ENCODE results near the gene ZNF823. TPM values are rescaled to one million over a fixed set of nuclear protein-coding genes. Genes with fewer than 3 reads are reported as not detected.
A peak's percentile ranks its signal among the peaks of the same experiment; 100 is the strongest.
"Not testable (repeated sequence)": the region's sequence is repeated elsewhere in the genome, so short reads cannot be mapped to it uniquely, and the experiment has no call there.

Gene ZNF823
- total RNA-seq, 3 donors from 2014 or later: 1.3 to 2.9 (median 1.3) TPM

GRCh38 chr19:11678504-11678903 is 60.2 kb downstream of the ZNF823 start:
- Mint-ChIP-seq H3K4me3 (no peak overlapping the region), H3K36me3 (ENCODE audit: insufficient read depth) (no peaks in the 10 kb centered on the region), H3K9me3 (peaks cover 15% of the 10 kb centered on the region), H3K27me3 (ENCODE audit: low read depth) (peaks cover 30% of the 10 kb centered on the region), H3K4me1 (ENCODE audit: low read depth) (peaks cover 4% of the 10 kb centered on the region)
- ATAC-seq: no peak
- no peak for DNase-seq

GRCh38 chr19:11676661-11677600 is 61.8 kb downstream of the ZNF823 start:
- ATAC-seq; H3K36me3 Mint-ChIP-seq (ENCODE audit: insufficient read depth); H3K4me3 Mint-ChIP-seq; DNase-seq; H3K4me1 Mint-ChIP-seq (ENCODE audit: low read depth); H3K9me3 Mint-ChIP-seq: not testable (repeated sequence)
- H3K27me3 Mint-ChIP-seq (ENCODE audit: low read depth): peaks cover 40% of the 10 kb centered on the region

GRCh38 chr19:11675569-11675968 is 63.2 kb downstream of the ZNF823 start:
- Mint-ChIP-seq H3K27me3 (ENCODE audit: low read depth) (peaks cover 40% of the 10 kb centered on the region), H3K9me3 (peaks cover 6% of the 10 kb centered on the region), H3K4me3 (no peak overlapping the region), H3K36me3 (ENCODE audit: insufficient read depth) (no peaks in the 10 kb centered on the region), H3K4me1 (ENCODE audit: low read depth) (peaks cover 5% of the 10 kb centered on the region)
- no peak for DNase-seq
- no peak for ATAC-seq

GRCh38 chr19:11674067-11674492 is 64.7 kb downstream of the ZNF823 start:
- no peaks in the 10 kb centered on the region for H3K36me3 Mint-ChIP-seq (ENCODE audit: insufficient read depth)
- DNase-seq (no peak), ATAC-seq (peak in 1 of 2 donors; percentile 18)
- H3K4me1 Mint-ChIP-seq (ENCODE audit: low read depth): peaks cover 5% of the 10 kb centered on the region
- no peak overlapping the region for H3K4me3 Mint-ChIP-seq
- H3K27me3 Mint-ChIP-seq (ENCODE audit: low read depth): peaks cover 40% of the 10 kb centered on the region
- peaks cover 9% of the 10 kb centered on the region for H3K9me3 Mint-ChIP-seq

GRCh38 chr19:11673608-11674041 is 65.1 kb downstream of the ZNF823 start:
- ATAC-seq (peak; percentile 35 to 77), DNase-seq (no peak)
- Mint-ChIP-seq H3K27me3 (ENCODE audit: low read depth) (peaks cover 40% of the 10 kb centered on the region), H3K9me3 (peaks cover 9% of the 10 kb centered on the region), H3K4me3 (peak overlapping the region; percentile 11), H3K36me3 (ENCODE audit: insufficient read depth) (no peaks in the 10 kb centered on the region), H3K4me1 (ENCODE audit: low read depth) (peaks cover 5% of the 10 kb centered on the region)

Other genes with a start within 250 kb of the ZNF823 start
- gene ZNF653, start 233.1 kb downstream of the ZNF823 start, total RNA-seq: 10 to 100 TPM; 12.3 to 16.9 (median 13.9) TPM
- gene ECSIT, start 209.8 kb downstream of the ZNF823 start, total RNA-seq: 10 to 100 TPM; 72.3 to 88.1 (median 81.9) TPM
- gene CNN1, start 200.1 kb downstream of the ZNF823 start, total RNA-seq: under 1 TPM in 1 of 3 donors, not detected in 2; 0.25 TPM
- 10 to 100 TPM; 82.5 to 91.6 (median 86.4) TPM for gene ELOF1, start 179.7 kb downstream of the ZNF823 start, total RNA-seq
- gene ACP5, start 161.3 kb downstream of the ZNF823 start, total RNA-seq: 1 to 10 TPM; 2.4 to 2.9 (median 2.8) TPM
- 1 to 10 TPM; 2.6 to 3.5 (median 3.4) TPM for gene ZNF627, start 141.5 kb downstream of the ZNF823 start, total RNA-seq
- 1 to 10 TPM; 1.6 to 2.9 (median 1.7) TPM for gene ZNF441, start 28.1 kb upstream of the ZNF823 start, total RNA-seq
- gene ZNF491, start 59.6 kb upstream of the ZNF823 start, total RNA-seq: under 1 TPM; 0.13 to 0.33 (median 0.16) TPM
- gene ZNF440, start 75.3 kb upstream of the ZNF823 start, total RNA-seq: 1 to 10 TPM; 4.2 to 4.6 (median 4.3) TPM
- gene ZNF439, start 109.8 kb upstream of the ZNF823 start, total RNA-seq: 1 to 10 TPM; 1.9 to 3.3 (median 2.9) TPM
- gene ZNF69, start 148.8 kb upstream of the ZNF823 start, total RNA-seq: 1 to 10 TPM in 2 of 3 donors, under 1 TPM in 1; 0.78 to 1.2 (median 1.1) TPM
- 1 to 10 TPM; 6.3 to 6.4 (median 6.4) TPM for gene ZNF700, start 186.2 kb upstream of the ZNF823 start, total RNA-seq
- gene ZNF763, start 226.1 kb upstream of the ZNF823 start, total RNA-seq: under 1 TPM; 0.24 to 0.56 (median 0.27) TPM